HG03108 (cell line): ENCODE measurements around the gene STK10.
"Not testable (repeated sequence)": the region's sequence is repeated elsewhere in the genome, so short reads cannot be mapped to it uniquely, and the experiment has no call there.

Source experiments
- ATAC-seq: cut with Tn5 transposase; IDR thresholded peaks from one replicate; pipeline ENCODE4 v1.9.1; 2021; ENCODE audit warnings: moderate library complexity; ENCODE audit not compliant: unreplicated experiment

Gene STK10

DNA sequence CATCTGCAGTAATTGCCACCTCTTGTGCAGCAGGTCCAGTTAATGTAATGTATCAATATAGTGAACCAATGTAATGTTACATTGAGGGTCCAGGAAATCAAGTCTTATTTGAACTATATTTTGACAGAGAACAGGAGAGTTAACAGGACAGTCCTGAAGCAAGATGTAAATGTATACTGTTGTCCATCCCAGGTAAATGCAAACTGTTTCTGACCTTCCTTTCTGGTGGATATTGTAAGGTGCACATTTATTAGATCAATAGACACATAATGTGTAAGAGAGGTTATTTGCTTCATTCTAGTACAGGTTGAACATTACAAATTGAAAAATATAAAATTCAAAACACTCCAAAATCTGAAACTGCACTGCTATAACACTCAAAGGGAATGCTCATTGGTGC lies 158.1 kb downstream of the STK10 start:
- ATAC-seq, result no peak

DNA sequence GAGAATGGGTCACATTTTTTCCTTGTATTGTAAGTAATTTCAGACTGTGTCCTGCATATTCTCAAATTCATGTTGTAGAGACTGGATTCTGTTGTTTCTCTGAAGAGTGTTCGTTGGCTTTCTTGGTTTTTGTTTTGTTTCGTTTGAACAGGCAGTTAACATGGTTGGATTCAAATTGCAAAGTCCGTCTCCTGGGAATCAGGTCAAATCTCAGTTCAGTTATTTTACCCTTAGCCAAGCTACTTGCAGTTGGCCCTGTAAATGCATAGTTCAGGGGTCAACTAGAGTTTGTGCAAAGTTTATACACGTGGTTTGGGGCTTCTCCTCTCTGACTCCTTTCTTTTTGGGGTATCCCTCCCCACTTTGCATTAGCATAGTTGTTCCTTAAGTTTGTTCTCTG lies 159.9 kb downstream of the STK10 start:
- no peak for ATAC-seq

DNA sequence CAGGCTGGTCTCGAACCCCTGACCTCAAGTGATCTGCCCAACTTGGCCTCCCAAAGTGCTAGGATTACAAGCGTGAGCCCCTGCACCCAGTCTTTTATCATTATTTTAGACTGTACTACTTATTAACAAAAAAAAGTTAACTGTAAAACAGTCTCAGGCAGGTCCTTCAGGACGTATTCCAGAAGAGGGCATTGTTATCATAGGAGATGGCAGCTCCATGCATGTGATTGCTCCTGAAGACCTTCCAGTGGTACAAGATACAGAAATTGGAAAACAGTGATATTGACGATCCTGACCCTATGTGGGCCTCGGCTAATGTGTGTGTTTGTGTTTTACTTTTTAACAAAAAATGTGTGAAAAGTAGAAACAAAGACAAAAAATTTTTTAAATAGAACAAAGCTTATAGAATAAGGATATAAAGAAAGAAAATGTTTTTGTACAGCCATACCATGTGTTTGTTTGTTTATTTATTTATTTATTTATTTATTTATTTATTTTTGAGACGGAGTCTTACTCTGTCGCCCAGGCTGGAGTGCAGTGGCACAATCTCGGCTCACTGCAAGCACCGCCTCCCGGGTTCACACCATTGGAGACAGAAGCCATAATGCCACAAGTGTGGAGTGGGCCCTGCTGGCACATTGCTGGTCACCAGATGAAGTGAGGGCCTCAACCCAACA lies 167.8 kb downstream of the STK10 start:
- ATAC-seq, result not testable (repeated sequence)

DNA sequence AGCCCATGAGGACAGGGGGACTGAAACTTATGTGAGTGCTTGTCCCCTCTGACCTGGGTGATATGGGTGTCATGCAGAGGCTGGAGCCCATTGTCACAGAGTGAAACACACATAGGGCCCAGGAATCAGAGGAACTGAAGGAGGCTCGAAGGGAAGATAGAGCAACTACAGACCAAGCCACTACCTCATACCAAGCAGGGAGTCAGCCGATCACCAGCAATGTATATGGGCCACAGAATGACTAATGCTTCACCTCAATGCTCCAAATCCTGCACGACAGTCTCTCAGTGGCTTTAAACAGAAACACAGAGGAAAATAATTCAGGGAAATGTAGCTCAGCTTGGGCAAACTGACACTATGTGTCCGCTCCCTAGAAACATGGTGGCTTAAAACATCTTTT lies 172.7 kb downstream of the STK10 start:
- ATAC-seq, result no peak

DNA sequence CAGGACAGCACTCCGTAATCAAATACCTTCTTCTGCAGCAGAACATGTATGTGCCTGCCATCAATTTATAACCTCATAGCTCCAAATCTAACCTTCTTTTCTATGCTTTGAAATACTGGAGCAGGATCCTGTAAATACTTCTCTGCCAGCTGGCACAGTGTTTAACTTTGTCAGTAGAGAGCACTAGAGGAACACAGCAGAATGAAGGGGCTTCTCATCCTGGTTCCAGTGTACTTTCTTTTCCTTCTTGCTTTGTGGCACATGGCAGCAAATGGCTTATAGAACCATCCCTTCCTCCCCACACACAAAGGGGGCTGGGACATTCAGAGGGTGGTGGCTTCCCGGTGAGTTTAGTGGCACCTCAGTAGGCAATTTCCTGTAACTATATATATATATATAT lies 177.7 kb downstream of the STK10 start:
- no peak for ATAC-seq

DNA sequence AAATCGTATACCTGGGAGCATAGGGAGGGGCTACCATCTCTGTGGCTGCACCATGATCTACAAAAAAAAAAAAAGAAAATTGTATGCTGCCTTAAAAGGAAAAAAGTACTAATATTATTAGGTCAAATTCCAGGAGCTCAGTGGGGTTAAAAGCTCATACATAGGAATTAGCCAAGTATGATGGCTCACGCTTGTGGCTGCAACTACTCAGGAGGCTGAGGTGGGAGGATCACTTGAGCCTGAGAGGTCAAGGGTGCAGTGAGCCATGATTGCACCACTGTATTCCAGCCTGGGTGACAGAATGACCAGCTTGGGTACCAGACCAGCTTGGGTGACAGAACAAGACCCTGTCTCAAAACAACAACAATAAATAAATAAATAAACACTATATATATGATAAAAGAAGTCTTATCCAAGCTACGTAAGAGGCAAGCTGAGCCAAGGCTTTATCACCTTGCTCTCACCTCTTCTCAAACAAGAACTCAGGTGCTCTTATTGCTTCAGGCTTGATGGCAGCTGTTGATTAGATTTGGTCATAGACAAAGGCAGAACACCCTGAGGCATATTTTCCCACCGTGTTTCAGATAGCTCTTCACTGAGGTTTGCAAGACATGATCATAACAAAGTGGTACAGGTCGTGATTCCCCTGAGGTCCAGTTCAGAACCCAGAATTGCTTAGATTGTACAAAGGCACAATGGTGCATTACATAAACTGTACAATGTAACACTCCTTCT lies 178.3 kb downstream of the STK10 start:
- no peak for ATAC-seq

DNA sequence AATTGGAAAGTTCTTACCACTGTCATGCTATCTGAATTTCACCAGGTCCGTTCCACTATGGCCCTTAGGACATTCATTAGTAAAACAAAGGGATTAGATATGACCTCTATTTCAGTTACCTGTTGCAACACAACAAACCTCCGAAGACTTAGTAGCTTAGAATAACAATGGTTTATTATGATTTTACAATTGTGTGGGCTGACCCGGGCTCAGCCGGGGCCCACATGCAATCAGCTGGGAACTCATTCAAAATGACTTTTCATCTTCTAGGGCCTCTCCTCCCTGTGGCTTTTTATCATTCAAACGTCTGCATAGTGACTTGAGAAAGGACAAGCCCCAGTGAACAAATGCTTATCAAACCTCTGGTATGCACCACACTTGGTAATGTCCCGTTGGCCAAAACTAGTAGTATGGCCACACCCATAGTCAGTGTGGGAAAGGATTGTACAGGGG lies 179.3 kb downstream of the STK10 start:
- no peak for ATAC-seq

DNA sequence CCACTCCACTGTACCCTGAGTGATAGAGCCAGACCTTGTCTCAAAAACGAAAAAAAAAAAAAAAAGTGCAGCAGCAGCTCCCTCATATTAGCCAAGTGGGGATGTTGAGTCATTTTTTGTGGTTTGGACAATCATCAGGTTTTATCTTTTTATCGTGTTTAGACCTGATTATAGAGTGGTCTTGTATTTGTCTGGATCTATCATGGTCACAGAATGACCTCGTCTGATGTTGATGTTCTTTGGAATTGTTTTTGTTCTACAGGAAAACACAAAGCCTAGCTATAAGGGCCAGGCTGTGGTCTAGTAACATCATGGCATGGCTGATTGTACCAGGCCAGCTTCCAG lies 179.9 kb downstream of the STK10 start:
- no peak for ATAC-seq

DNA sequence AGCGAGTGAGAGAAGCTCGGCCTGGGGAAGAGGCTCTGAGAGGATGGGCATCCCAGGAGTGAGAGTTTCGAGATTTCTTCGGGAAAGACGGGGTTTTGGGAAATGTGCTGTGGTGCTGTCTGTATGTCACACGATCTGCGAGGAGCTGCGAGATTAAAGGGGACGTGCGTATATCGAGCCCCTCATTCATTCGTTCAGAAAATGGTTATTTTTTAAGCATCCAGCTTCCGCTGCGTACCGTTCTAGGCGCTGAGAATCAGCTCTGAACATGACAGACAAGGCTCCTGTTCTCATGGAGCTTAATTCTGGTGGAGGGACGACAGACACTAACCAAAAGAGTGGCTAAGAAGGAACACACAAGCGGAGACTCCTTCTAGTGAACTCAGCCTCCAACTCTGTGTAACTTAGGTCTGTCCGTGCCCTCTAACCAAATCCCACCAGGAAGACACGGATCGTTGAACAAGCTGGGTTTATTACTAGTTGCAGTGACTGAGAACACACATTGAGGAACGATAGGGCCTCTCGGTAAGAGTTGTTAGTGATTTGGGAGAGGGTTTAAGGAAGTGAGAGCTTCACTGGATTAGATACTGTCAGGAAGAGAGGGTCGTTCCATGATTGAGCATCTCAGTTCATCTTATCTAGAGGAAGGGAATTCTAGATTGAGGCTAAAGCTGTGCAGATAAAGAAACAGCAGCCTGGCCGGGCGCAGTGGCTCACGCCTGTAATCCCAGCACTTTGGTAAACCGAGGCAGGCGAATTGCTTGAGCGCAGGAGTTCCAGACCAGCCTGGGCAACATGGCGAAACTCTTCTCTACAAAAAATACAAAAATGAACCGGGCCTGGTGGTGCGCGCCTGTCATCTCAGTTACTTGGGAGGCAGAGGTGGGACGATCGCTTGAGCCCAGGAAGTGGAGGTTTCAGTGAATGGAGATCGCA lies 180.6 kb downstream of the STK10 start:
- ATAC-seq, result no peak

DNA sequence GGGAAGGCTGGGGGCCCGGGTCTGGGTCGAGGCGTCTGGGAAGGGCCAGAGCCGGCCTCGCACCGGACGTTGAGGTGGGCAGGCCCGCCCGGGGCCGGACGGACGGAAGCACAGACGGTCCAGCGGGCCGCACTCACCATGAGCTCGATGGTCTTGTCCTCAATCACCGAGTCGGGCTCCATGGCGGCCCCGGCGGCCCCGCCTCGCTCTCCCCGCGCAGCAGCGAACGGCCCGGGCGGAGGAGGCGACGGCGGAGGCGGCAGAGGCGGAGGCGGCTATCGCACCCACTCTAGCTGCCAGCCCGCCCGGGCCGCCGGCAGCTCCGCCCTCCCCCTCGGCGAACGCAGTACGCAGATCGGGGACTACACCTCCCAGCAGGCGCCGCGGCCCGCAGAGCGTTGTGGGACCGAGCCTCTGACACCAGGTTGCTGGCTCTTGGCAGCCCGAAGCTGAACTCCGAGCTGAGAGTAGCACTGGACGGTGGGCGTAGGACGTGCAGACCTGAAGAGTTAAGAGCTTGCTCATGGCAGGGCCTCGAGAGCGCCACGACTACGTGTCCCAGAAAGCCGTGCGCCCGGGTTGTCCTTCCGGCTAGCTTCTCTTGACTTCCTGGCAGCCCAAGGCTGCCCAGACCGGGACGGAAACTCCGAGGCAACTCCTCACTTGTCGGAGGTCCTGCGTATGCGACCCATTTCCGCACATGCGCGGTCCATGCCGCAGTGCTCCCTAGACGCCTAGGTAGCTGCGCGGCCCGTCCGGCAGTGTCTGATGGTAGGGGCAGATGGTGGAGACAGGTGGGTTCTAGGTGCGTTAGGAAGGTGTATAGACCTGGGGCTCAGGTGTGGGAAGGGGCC lies 181.5 kb downstream of the STK10 start, which contains the start of gene FBXW11:
FBXW11 (minus strand) TSS at position 318 of the 854 bp plus-strand sequence; CDS start at position 182, 136 bp downstream.
- peak; percentile 80 for ATAC-seq

DNA sequence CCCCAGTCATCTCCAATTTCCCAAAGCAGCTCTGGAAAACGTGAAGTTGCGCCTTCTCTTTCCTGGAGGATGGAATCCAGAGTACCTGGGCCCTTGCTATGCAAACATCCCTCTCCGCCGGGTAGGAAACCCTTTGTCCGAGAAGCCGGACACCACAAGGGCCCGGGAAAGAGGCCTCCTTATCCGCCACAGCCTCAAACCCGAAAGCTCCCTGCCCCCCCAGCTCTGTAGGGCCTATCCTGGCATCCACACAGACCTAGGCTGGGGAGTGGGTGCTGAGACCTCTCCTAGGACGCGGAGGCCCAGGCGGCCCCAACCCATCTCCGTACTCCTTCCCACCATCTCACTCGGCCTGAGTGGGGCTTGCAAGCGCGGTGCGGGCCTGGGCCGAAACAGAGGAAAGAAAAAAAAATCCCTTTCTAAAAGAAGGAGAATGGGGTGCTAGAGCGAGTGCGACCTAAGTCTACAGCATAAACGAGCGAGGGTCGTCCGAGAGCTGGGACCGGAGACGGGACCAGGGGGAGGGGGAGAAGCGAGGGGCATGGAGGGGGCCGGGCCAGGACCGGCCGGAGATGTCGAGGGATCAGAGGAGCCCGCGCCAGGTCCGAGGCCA lies 182.2 kb downstream of the STK10 start:
- ATAC-seq, result peak; percentile 0

DNA sequence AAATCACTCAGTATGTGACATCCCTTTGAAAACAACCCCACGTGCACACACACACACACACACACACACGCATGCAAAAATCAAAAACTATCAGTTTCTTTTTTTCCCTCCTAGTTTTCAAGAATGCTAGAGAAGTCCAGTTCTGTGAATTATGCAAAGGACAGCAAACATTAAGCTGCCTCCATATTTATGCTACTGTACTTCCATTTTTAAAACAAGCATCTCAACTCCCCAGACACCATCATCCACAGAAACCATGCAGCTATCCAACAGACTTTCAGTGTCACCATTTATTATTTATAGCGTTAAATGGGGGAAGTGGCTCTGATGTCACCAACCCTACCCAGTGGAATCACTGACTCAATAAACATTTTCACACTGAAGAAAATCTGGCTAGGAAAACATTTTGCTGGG lies 183.2 kb downstream of the STK10 start:
- no peak for ATAC-seq

DNA sequence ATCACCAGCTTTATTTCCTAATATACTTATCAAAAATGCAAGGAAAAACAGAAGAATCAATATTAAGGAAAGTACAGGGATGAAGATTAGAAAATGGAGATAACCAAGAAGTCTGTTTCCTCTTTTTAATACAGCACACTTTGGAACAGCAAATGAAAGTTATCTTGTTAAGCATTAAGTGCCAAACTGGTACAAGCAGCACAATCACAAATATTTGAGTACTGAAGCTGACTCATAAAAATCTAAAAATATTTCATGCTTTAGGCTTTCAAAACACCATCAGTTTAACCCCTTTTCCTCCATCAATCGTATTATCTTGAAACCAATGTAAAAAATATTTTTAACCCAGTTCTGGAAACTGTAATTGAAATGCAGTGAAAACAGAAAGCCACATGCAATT lies 184.3 kb downstream of the STK10 start:
- ATAC-seq, result no peak

DNA sequence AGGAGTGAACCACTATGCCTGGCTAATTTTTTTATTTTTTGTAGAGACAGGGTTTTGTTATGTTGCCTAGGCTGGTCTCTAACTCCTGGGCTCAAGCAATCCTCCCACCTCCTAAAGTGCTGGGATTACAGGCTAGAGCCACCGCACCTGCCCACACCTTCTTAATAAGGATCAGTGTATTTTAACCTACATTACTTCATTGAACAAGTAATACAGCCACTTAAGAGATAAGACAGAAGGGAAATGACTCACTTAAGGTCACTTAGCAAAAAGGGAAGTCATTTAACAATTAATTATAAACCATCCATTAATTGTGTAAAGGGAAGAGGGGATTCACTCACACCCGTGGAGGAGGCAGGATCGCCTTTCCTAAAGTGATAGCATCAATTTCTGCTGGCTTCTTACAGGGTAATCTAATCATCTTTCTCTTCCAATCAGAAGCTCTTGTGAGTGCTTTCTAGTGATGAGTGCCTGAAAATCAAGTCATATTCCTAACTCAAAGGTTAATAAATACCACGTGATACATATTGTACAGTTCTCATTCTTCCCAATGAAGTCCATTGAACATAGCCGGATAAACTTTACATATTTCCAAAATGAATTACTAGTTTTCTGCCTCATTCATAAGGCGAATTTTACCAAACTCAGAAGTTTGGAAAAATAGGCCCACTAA lies 185.0 kb downstream of the STK10 start:
- no peak for ATAC-seq

DNA sequence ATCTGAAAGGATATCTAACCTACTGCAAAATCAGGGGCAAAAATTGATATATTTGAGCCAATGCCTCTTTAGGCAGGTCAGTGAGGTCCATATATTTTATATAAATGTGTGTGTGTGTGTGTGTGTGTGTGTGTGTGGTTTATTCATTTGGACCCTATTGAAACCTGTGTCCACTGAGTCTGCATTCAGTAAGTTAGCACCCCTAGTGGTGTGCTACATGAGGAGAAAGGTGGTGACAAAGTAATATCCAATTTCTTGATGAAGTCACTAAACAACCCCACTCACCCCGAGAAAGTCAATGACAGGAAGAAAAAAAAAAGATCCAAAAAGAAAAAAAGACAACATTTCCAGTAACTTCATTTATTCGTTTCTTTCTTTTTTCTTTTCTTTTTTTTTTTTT lies 185.7 kb downstream of the STK10 start:
- ATAC-seq, result no peak

DNA sequence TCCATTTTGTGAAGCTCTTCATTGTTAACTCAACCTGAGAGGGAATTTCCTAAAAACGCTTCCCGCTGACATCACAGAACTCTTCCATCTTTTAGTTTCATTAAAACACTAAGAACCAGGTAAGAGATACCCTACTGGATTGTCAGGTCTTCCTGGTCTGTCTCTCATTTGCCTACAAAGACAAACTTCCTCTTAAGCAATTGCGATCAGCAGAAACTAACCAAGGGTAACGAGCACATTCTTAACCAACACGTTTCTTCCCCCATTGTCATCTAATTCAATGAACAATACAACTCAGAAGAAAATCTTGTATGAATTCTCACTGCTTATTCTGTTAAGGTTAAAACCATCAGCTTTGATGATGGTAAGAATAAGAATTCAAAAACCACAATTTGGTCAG lies 188.1 kb downstream of the STK10 start:
- ATAC-seq, result peak; percentile 34

DNA sequence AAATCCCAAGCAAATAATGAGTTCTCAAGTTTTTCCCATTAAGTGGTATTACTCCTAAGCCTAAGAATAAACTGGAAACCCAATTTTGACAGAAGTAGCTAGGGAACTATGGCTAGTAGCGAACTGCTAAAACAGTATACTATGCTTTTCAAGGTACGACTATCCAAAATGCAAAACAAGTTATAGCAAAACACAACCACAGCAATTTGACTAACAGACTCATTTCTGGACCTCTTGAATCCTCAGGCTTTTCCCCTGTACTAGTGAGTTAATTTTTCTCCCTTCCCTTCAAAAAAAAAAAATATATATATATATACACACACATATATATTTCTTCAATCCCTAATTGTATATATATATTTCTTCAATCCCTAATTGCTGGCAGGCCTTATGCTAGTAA lies 188.9 kb downstream of the STK10 start:
- no peak for ATAC-seq

DNA sequence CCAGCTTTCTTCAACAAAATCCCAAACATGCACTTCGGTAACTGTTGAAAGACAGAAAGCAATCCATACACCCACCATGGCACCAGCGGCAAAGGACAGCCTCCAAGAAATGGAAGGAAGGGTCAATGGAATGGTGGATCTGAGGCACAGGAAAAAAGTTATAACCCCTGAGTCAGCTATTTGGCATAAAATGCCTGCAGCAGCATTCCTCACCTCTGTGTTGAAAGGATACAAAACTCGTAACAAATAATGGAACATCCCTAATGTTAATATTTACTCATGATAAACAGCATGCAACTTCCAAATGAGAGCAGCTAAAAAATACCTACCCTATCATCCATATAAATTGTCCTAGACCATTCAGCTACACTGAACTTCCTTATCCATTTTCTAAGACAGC lies 191.0 kb downstream of the STK10 start:
- ATAC-seq, result no peak

DNA sequence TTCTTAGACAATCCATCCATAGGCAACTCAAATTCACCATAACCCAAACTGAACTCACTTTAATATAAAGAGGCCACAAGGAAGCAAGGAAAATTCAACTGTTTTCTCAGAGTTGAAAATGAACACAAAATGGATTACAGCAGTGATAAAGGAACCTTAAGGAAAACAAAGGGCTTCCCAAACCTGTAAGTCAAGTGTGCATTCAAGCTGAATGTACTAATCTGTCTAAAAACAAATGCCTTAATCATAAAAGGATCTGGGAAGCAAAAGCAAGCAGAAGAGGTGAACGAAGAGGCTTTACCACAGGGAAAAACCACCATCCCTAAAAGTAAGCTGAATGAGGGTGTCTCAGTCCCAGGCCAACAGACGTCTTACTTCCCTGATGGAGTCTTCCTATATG lies 195.2 kb downstream of the STK10 start:
- no peak for ATAC-seq

DNA sequence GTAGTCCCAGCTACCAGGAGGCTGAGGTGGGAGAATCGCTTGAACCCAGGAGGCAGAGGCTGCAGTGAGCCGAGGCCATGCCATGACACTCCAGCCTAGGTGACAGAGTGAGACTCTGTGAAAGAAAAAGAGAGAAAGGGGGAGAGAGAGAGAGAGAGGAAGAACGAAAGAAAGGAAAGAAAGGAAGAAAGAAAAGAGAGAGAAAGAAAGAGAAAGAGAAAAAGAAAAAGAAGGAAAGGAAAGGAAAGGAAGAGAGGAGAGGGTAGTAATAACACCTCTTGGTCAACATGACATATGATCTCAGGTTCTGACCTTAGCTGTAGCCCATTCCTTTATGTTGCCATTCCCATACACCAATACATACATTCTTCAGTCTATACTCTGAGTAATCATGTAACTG lies 195.7 kb downstream of the STK10 start:
- no peak for ATAC-seq
